ENCODE data around the gene TRIO.

GRCh38 chr5:14309878-14310531 is 166.9 kb downstream of the TRIO start:
- TF ChIP-seq CTCF (conservative IDR thresholded peaks at IDR 0.05; ENCODE audit: low read depth, low read length) (no peak), EZH2 (IDR thresholded peaks at IDR 0.05; ENCODE audit: borderline replicate concordance, low read depth, low read length, poor library complexity, severe bottlenecking) (no peak)

Measured in A673 (cell line).